Suppressor macrophage (primary cell): Measurements from ENCODE around the gene KRT12.
"Not testable (repeated sequence)": the region's sequence is repeated elsewhere in the genome, so short reads cannot be mapped to it uniquely, and the experiment has no call there.

Source experiments
- DNase-seq, 4 experiments: peaks; one replicate each; pipeline ENCODE4 v3.0.0-alpha.2; 2020 to 2022

KRT12 gene

DNA sequence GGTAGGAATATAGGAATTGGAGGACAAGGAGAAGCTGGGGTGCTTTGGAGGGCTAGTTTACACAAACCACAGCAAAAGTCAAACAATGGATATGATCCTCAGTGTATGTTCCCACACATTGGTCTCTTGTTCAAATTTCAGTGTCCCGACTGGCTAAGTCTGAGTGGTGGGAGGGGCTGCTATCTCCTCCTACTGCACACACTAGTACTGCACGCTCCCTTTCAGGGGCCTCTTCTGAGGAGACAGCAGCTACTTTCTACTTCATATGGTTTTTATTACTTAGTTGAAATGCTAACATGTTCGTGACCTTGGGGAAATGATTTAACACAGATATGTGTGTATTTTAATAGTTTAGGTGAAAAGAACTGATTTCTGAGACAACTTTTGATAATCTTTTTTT is 25.8 kb downstream of the KRT12 start:
- DNase-seq: no peak

DNA sequence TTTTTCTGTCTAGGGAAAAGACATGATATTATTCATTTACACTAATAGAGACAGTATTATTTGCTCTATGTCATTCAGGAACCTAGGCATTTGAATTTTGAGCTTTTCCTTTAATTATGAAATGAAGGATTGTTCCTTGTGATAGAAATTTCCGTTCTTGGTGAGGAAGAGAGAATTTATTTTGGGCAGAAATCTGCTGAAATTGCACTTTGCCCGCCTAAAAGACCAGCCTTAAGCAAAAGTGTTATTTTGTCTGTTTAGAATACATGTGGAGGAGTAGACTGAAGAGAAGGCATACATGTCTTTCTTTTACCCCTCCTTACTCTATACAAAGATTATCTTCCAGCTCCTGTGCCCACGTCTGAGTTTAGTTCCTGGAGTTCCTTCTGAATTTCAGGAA is 27.8 kb downstream of the KRT12 start:
- DNase-seq: no peak

DNA sequence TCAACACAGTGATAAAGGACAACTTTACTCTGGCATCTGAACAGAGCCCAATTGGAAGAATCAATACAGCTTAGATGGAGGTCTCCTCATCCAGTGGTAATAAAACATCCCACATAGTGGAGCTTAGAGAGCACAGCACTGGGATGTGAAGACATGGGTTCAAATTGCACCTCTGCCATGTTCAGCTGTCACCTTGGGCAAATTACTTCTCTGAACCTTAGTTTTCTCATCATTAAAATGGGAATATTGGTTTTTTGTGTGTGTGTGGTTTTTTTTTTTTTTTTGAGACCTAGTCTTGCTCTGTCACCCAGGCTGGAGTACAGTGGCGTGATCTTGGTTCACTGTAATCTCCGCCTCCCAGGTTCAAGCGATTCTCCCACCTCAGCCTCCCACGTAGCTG is 31.0 kb downstream of the KRT12 start:
- no peak for DNase-seq

DNA sequence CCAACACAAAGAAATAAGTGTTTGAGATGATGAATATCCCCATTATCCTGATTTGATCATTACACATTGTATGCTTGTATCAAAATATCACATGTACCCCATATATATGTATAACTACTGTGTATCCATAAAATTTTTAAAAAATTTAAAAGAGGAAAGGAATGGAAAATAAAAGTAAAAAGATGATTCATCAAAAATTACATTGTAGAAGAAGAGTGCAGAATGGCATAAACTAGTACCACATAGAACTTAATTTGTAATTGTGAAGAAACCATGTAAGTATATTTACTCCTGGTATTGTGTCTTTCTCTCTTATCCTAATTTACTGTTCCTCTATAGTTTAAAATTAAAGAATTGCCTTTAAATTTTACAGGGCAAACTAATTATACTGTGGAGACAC is 33.1 kb downstream of the KRT12 start:
- no peak for DNase-seq

DNA sequence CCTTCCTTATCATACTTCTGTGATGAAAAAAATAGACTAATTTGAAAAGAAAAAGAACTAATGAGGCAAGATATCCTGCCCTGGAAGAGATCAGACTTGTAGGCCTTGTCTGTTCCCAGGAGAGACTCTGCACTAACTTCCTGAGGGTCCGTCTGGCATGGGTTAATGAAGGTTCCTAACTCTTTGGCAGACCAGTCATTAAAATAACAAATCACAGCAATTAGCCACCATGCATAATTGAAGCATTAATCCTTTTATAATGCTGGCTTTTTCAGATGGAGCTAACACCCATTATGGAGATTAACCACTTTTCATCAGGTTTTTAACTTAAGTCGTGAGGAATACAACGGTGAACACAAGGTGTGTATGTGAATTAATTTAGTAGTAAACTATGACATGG is 34.2 kb downstream of the KRT12 start:
- no peak for DNase-seq

DNA sequence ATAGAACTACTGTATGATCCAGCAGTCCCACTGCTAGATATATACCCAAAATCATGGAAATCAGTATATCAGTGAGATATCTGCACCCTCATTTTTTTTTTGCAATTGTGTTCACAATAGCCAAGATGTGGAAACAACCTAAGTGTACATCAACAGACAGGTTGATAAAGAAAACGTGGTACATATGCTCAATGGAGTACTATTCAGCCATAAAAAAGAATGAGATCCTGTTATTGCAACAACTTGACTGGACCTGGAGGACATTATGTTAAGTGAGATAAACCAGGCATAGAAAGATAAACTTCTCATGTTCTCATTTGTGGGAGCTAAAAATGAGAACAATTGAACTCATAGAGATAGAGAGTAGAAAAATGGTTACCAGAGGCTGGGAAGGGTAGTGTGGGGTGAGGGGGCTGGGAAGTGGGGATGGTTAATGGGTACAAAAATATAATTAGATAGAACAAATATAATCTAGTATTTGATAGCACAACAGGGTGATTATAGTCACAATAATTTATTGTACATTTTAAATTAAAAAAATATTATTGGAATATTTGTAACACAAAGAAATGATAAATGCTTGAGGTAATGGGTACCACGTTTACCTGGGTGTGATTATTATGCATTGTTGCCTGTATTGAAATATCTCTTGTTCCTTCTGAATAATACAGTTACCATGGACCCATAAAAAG is 36.8 kb downstream of the KRT12 start:
- DNase-seq: no peak

DNA sequence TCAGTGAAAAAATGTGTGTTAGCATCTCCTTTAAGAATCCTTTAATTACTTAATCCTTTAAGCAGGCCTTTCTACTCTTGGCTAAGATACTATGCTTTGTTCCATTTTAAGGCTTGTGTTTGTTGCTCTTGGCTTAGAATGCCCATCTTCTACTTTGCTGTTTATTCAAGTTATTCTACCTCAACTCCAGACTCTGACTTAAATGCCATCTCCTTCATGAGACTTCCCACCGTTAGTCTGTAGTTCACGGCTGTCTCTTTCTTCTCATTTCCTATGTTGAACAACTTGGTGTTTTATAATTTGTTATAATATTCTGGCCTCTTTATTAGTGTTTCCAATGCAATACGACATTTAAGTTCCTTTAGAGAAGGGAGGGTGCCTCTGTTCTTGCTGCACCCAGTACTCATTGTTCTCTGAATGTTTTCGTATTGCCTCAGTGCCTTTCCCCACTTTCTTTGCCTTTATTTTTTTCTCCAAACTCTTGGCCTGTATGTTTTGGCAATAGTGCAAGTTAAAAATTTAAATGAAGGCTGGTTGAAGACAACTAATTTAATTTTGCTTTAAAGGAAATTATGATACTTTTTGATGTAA is 38.5 kb downstream of the KRT12 start:
- no peak for DNase-seq

DNA sequence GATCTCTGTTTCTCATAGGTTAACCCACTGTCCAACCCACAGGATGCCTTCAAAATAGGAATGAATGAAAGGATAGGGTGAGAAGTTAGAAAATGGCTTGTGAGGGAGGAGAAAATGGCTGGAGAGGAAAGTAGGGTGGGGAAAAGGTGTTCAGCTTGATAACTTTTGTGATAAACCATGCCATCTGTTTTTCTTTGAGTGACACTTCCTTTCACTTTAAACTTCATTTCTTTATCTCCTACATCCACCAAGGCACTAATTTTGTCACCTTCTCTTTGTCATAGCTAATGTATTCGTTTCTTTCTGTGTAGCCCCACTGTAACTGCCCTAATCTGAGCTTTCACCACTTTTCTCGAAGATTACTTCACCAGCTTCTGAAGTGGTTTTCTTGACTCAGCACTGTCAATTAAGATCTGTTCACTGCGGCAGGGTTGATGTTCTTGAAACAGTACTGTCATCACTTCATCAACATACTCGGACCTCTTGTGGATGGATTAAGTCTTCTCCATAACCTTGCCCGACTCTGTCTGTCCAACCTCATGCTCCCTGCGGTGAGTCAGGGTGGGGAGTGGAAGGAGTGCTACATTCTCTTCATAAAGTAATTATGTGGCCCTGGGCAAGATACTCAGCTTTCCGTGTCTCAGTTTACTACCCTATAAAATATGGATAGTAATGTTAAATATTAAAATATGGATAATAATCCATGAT is 39.1 kb downstream of the KRT12 start:
- DNase-seq: no peak

DNA sequence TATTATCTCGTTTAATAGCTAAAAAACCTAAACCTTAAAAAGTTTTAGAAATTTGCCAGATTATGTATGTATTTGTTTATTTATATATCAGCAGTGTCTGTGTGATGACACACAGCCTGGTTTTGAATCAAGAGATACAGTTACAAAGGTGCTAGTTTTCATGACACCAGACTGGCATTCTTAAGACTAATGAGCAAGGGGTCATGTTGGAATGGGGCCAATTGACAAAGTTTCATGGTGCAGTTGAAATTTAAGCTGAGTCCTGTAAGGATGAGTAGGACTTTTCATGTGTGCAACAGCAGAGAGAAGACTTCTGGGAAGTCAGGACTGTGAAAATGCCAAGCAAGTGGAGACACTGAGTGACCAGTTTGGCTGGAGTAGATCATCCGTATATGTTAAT is 41.4 kb downstream of the KRT12 start:
- DNase-seq: no peak

DNA sequence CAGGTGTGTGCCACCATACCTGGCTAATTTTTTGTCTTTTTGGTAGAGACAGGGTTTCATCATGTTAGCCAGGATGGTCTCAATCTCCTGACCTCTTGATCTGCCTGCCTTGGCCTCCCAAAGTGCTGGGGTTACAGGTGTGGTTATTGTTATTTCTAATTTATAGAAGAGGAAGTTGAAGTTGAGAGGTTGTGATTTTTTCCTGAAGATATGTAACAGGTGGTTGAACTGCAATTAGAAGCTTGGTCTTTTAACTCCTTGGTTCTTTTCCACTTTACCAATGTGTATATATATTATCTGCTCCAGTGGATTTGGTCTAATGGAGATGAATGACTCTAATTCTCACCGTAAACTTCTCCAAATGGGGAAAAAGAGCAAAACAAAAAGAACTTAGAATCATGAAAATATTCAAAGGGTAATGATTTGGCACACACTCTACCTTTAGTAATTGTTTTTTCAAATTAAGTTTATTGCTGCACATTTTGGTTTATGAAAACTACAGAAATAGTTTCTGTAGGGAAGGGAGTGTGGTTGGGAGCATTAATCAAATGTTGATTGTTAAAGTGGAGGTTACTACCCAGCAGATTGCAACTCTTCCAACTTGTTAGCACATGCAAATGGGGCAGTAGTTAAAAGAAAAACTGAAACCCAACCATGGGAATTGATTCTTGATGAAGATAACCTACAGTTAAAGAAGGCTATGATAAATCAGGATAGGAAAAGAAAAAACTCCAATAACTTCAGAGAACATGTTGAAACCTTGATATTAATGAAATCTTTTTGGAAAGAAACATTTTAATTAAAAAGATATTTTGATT is 42.8 kb downstream of the KRT12 start:
- no peak for DNase-seq

DNA sequence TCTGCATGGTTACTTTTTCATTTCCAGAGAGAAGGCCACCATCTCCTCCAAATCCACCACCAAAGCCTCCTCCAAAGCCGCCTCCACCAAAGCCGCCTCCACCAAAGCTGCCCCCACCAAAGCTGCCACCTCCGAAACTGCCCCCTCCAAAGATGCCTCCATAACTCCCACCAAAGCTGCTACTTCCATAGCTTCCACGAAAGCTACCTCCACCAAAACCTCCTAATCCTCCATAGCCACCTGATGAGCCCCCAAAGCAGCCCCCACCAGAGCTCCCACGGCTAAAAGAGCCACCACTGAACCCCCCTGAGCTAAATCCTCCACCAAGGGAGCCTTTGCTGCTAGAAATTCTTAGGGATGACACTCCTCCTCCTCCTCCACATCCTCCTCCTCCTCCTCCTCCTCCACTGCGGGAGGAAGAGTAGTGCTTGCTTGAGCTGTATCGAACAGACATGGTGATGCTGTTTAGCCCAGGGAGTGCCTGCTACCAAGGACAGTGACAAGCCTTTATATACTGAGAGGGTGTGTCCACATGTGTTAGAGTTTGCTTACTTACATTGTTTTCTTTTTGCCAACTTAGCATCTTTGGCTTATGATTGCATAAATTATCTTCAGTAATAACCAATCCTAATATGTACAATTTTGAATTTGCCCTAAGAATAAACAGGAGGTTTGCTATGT is 44.8 kb downstream of the KRT12 start, which contains the start of gene KRT10:
KRT10 (minus strand) TSS at position 483 of the 681 bp plus-strand sequence; CDS start at position 454, 29 bp downstream.
- DNase-seq: no peak

DNA sequence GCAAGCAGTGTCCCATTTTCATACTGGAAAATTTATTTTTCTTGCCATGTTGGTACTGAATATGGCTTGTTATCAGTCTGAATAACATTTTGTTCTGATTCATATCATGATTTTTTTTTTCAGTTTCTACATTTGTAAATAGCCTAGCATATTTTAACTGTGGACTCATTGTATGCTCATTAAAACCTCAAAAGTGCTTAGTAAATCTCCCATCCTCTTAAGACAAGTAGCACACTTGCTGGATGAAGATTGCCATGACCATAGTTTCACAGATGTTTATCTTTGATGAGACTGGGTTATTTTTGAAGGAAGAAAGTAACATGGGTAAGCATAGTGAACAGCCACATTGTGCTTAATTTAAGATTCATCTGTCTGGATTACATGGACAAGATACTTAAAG is 45.5 kb downstream of the KRT12 start:
- DNase-seq: no peak

DNA sequence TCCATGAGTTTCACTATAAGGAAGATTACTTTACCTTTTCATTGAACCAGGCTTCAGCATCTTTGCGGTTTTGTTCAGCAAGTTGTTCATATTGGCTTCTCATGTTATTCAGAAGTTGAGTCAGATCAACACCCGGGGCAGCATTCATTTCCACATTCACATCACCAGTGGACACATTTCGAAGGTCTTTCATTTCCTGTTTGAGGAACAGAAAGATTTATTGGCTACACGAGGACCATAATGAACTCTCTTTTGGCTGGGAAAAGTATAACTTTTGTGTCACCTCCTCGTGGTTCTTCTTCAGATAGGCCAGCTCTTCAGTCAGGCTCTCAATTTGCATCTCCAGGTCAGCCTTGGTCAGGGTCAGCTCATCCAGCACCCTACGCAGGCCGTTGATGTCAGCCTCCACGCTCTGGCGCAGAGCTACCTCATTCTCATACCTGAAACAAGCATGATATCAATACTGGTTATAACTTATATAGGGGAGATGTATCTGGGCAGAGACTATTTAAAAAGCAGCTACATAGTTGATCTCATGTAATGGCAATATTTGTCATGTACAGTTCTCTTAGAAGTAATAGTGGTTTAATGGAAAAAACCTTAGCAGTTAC is 46.7 kb downstream of the KRT12 start:
- DNase-seq: no peak

DNA sequence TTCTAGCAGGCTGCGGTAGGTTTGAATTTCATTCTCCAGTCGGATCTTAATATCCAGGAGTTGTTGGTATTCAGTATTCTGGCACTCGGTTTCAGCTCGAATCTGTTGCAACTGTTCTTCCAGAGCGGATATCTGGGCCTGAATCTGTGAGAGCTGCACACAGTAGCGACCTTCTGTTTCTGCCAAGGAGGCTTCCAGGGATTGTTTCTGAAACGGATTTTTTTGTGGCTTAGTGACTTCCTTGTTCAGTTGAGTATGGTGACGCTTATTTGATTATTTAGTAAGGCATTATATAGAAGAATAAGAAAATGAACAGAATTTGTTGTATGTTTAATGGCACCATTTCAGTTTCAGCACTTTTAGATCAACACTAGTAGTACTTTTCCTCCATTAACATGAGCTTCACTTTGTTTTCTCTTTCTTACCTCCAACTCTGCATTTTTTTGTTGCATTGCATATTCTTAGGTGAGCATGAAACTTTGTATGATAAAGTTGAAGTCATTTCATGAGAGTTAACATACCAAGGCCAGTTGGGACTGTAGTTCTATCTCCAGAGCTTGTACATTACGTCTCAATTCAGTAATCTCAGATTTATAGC is 47.4 kb downstream of the KRT12 start:
- DNase-seq: peak in 1 of 4 experiments; percentile 3

DNA sequence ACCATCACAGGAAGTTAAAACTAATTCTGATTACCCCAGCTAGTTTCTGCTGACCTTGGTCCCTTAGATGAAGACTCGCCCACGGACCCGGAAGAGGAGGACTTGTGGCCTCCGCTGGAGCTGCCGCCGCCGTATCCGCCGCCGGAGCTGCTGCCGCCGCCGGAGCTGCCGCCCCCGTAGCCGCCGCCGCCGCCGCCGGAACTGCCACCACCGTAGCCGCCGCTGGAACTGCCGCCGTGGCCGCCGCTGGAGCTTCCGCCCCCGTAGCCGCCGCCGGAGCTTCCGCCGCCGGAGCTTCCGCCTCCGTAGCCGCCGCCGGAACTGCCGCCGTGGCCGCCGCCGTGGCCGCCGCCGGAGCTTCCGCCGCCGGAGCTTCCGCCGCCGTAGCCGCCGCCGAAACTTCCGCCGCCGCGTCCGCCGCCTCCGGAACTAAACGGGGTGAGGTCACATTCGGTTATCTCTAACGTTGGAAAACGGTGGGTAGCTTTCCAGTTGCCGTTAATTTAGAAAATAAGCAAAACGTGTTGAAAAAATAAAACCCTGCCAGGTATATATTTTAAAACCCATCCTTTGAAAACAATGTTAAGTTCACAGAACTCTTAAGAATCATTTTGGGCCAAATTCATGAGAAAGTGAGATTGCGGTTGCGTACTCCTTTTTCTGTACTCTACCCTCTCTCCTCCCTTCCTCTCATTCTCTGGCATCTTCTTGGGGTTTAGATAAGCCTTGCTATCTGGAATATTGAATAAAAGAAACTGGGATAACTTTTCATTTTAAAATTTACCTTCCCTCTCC is 48.1 kb downstream of the KRT12 start:
- DNase-seq: peak; percentile 89 to 96 (median 93)

DNA sequence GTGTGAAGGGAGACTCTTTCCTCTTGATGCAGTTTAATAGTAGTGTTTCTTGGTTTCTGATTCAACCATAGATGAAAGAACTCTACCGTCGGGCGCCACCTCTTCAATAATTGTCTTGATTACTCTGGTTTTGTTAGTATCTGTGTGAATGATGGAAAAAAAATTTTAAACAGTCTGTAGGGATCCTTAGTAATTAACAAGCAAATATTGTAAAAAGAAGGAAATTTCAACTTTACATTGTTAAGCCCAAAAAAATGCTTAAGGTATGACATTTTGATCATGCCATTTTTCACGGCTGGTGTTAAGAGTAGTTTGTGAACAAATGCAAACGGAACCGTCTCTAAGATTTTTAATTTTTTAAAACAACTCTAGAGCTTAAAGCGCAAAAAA is 48.7 kb downstream of the KRT12 start:
- DNase-seq: no peak

DNA sequence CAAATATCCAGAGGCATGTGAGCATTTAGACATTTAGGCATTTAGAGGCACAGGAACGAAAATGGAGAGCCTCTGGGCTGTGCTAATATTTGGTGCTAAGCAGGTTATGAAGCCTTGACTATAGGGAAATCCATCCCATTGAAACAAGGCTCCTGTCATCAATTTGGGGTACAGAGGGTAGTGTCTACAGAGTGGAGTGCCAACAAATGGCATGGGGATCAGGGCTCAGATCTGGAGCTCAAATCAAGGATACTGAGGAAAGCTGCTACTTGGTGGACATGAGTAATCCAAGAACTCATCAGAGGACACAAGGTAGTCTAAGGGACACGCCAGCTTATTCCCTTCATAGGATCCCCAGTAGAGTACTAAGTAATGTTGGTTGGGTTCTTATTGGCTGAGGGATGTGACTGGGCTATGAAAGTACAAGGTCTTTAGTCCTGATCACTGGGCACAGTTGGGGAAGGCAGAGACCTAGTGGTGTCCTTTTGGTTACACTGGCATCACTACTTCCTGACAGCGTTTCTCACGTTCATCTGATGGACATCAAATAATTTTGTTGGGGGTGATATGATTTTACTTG is 49.8 kb downstream of the KRT12 start:
- no peak for DNase-seq

DNA sequence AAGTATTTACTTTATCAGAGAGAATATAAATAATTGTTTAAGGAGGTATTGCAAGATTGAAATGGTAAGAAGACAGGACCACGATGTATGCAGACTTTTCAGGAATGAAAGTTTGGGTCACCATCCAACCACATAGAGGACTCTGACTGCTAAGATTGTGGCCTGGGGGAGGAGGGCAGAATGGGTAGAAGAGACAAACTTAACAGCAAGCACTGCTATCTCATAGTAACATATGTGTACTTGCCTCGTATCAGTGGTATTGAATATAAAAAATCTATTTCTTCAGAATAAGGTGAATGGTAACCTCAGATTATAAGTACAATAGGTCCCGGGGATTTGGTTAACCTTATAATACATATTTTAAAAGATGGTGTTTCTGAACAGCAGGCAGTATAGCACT is 50.5 kb downstream of the KRT12 start:
- DNase-seq: no peak

DNA sequence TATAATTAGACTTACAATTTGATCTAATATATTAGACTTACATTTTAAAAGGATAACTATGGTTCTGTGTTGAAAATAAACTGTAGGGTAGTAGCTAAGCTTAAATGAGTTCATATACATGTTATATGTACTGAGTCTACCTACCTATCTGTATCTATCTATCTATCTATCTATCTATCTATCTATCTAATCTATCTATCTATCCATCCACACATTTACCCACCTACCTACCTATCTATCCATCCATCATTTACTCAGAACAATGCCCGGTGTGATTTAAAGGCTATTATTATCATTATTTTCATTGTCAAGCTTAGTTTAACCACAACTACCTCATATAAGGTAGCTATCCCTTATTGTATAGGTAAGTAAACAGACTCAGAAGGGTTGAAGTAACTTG is 51.6 kb downstream of the KRT12 start:
- no peak for DNase-seq

DNA sequence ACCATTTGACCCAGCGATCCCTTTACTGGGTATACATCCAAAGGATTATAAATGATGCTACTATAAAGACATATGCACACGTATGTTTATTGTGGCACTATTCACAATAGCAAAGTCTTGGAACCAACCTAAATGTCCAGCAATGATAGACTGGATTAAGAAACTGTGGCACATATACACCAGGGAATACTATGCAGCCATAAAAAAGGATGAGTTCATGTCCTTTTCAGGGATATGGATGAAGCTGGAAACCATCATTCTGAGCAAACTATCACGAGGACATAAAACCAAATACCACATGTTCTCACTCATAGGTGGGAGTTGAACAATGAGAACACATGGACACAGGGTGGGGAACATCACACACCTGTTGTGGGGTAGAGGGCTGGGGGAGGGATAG is 52.4 kb downstream of the KRT12 start:
- not testable (repeated sequence) for DNase-seq
